Liver (tissue), 9 donors: ENCODE results near the gene ZNF775. TPM values are rescaled to one million over a fixed set of nuclear protein-coding genes. Genes with fewer than 3 reads are reported as not detected.

Experiments used
- DNase-seq: peaks from one replicate; pipeline ENCODE4 v3.0.0-alpha.2; 2017; ENCODE audit warnings: low spot score
- H3K27ac ChIP-seq, 2 donors: one replicate each; pipeline ENCODE4 v1.7.0; 2013; ENCODE audit warnings: inconsistent platforms in 2 of 2, low read length in 2 of 2, control low read depth in 1 of 2, low read depth in 1 of 2, mild to moderate bottlenecking in 1 of 2
- H3K27me3 ChIP-seq, 4 donors: one replicate each; pipeline versions ENCODE4 v1.6.1 to v1.7.0; 2013; ENCODE audit warnings: low read length in 3 of 4, inconsistent platforms in 1 of 4, mild to moderate bottlenecking in 1 of 4, moderate library complexity in 1 of 4; ENCODE audit not compliant: control insufficient read depth in 4 of 4, insufficient read depth in 4 of 4
- H3K36me3 ChIP-seq, 4 donors: one replicate each; pipeline versions ENCODE4 v1.6.1 to v1.7.0; 2013; ENCODE audit warnings: low read length in 3 of 4, mild to moderate bottlenecking in 3 of 4, low read depth in 1 of 4, moderate library complexity in 1 of 4; ENCODE audit not compliant: control insufficient read depth in 4 of 4, insufficient read depth in 3 of 4
- H3K4me1 ChIP-seq, 4 donors: one replicate each; pipeline versions ENCODE4 v1.6.1 to v1.7.0; 2013; ENCODE audit warnings: low read length in 3 of 4, mild to moderate bottlenecking in 3 of 4, moderate library complexity in 1 of 4; ENCODE audit not compliant: control insufficient read depth in 4 of 4, insufficient read depth in 4 of 4
- H3K4me3 ChIP-seq, 3 donors: one replicate each; pipeline versions ENCODE4 v1.6.1 to v1.7.0; 2013; ENCODE audit warnings: low read length in 3 of 3, control low read depth in 1 of 3, low read depth in 1 of 3, mild to moderate bottlenecking in 1 of 3
- H3K9ac ChIP-seq, 2 donors: one replicate each; pipeline ENCODE4 v1.7.0; 2013; ENCODE audit warnings: low read length in 2 of 2, mild to moderate bottlenecking in 2 of 2, moderate library complexity in 2 of 2, control low read depth in 1 of 2, low read depth in 1 of 2
- H3K9me3 ChIP-seq, 4 donors: one replicate each; pipeline versions ENCODE4 v1.6.1 to v1.7.0; 2013; ENCODE audit warnings: low read length in 3 of 4; ENCODE audit not compliant: control insufficient read depth in 4 of 4
- ATF3 ChIP-seq: IDR thresholded peaks from 2 replicates; pipeline ENCODE4 v1.6.1; 2016; ENCODE audit warnings: antibody characterized with exemption
- CTCF ChIP-seq: fragments of 150-350 bp; IDR thresholded peaks from 2 replicates; pipeline ENCODE4 v1.5.1; 2017; ENCODE audit warnings: improper control_type of control experiment, low read depth, low read length; ENCODE audit not compliant: missing input control
- EGR1 ChIP-seq, 2 donors: IDR thresholded peaks; 2 replicates each; pipeline ENCODE4 v1.6.1; 2016 to 2018; ENCODE audit warnings: antibody characterized with exemption in 2 of 2, low read depth in 2 of 2
- FOXA1 ChIP-seq: IDR thresholded peaks from 2 replicates; pipeline ENCODE4 v1.6.1; 2016; ENCODE audit warnings: antibody characterized with exemption
- FOXA2 ChIP-seq: IDR thresholded peaks from 2 replicates; pipeline ENCODE4 v1.6.1; 2016; ENCODE audit warnings: antibody characterized with exemption
- GABPA ChIP-seq, 2 donors: IDR thresholded peaks in 1 of 2; conservative IDR thresholded peaks in 1 of 2; 2 replicates each; pipeline ENCODE4 v1.6.1; 2016; ENCODE audit warnings: antibody characterized with exemption in 2 of 2, mild to moderate bottlenecking in 1 of 2, moderate library complexity in 1 of 2
- HNF4A ChIP-seq, 2 donors: conservative IDR thresholded peaks; 2 replicates each; pipeline ENCODE4 v1.6.1; 2016; ENCODE audit warnings: antibody characterized with exemption in 2 of 2, mild to moderate bottlenecking in 2 of 2
- HNF4G ChIP-seq: IDR thresholded peaks from 2 replicates; pipeline ENCODE4 v1.6.1; 2016; ENCODE audit warnings: antibody characterized with exemption
- JUND ChIP-seq, 2 donors: IDR thresholded peaks; 2 replicates each; pipeline ENCODE4 v1.6.1; 2016; ENCODE audit warnings: antibody characterized with exemption in 2 of 2
- MAX ChIP-seq: IDR thresholded peaks from 2 replicates; pipeline ENCODE4 v1.6.1; 2016; ENCODE audit warnings: antibody characterized with exemption
- NR2F2 ChIP-seq: IDR thresholded peaks from 2 replicates; pipeline ENCODE4 v1.6.1; 2016; ENCODE audit warnings: antibody characterized with exemption
- RAD21 ChIP-seq, 2 donors: IDR thresholded peaks; 2 replicates each; pipeline ENCODE4 v1.6.1; 2016; ENCODE audit warnings: antibody characterized with exemption in 2 of 2, mild to moderate bottlenecking in 2 of 2
- RXRA ChIP-seq, 2 donors: IDR thresholded peaks; 2 replicates each; pipeline ENCODE4 v1.6.1; 2017 to 2018; ENCODE audit warnings: antibody characterized with exemption in 2 of 2, mild to moderate bottlenecking in 1 of 2
- SP1 ChIP-seq: IDR thresholded peaks from 2 replicates; pipeline ENCODE4 v1.6.1; 2018; ENCODE audit warnings: antibody characterized with exemption, mild to moderate bottlenecking
- TAF1 ChIP-seq: conservative IDR thresholded peaks from 2 replicates; pipeline ENCODE4 v1.6.1; 2016; ENCODE audit warnings: antibody characterized with exemption, mild to moderate bottlenecking
- YY1 ChIP-seq: IDR thresholded peaks from 2 replicates; pipeline ENCODE4 v1.6.1; 2016; ENCODE audit warnings: antibody characterized with exemption, mild to moderate bottlenecking
- ZBTB33 ChIP-seq: IDR thresholded peaks from 2 replicates; pipeline ENCODE4 v1.6.1; 2016; ENCODE audit warnings: antibody characterized with exemption
- WGBS: extraction: QIAGEN DNeasy Blood & Tissue Kit; methylation state at CpG from one replicate; pipeline ENCODE4 v1.1.7; 2013; 5-methylcytosine and 5-hydroxymethylcytosine counted together
- polyA plus RNA-seq, 2 donors: library from polyadenylated mRNA; stranded (reverse) in 1 of 2; unstranded in 1 of 2; fragments of 200-250 nt in 1 of 2; fragments of >200 nt in 1 of 2; fragmentation: Nextera tagmentation in 1 of 2; extraction: Ambion mirVana in 1 of 2; gene quantifications; one replicate each; pipeline versions ENCODE4 v1.2.1 to v1.2.3, GENCODE V29; 2013 to 2015
- total RNA-seq, 2 donors: library from RNA; depleted of rRNA; stranded (reverse); fragments of >200 nt; gene quantifications; one replicate each; pipeline ENCODE4 v1.2.3, GENCODE V29; 2014
- TF ChIP-seq, protein P1 (sequence below): IDR thresholded peaks from 2 replicates; pipeline ENCODE4 v1.6.1; 2016; ENCODE audit warnings: antibody characterized with exemption, mild to moderate bottlenecking
- donor health status: healthy.
- donor health status: healthy.
- donor health status: healthy.
- donor health status: healthy.
- donor health status: healthy.

ZNF775 gene
- total and polyA plus RNA-seq, 4 donors: 0.08 to 3.1 (median 0.52) TPM

DNA sequence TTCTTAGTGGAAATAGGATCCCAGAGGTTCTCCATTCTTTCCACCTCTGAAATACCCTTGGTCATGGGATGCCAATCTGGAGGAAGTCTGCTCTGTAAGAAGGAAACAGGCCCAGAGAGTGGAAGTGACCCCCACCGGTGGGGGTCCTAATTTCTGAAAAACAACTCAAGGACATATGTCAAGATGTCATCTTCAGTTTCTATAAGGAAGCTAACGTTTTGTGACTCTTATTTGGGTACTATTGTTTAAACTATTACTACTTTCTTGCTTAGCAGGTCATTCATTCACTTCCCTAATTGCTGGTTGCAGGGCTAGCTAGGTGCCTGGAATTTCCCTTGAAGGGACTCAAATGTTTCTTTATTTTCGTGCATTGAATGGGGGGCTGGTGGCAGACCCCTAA is 1.9 kb upstream of the ZNF775 start:
- no peak for DNase-seq
- H3K4me3 ChIP-seq: no peak overlapping the region
- no peaks in the 10 kb centered on the region for H3K9me3 ChIP-seq
- H3K9ac ChIP-seq: peak overlapping the region in 1 of 2 donors; percentile 11
- WGBS: 32% methylated on average over 3 of the region's 3 CpGs
- TF ChIP-seq ATF3 (no peak), FOXA2 (no peak), GABPA (IDR thresholded peaks at IDR 0.05 in 1 of 2, conservative IDR thresholded peaks at IDR 0.05 in 1 of 2) (no peak), MAX (no peak), JUND (IDR thresholded peaks at IDR 0.05) (no peak), EGR1 (IDR thresholded peaks at IDR 0.05; ENCODE audit: low read depth in 2 of 2) (no peak), FOXA1 (no peak), HNF4A (conservative IDR thresholded peaks at IDR 0.05) (no peak), YY1 (no peak), ZBTB33 (no peak), CTCF (no peak), SP1 (no peak), NR2F2 (no peak), RXRA (IDR thresholded peaks at IDR 0.05) (no peak), TAF1 (no peak), HNF4G (no peak), RAD21 (IDR thresholded peaks at IDR 0.05) (no peak)
- TF ChIP-seq, protein P1, sequence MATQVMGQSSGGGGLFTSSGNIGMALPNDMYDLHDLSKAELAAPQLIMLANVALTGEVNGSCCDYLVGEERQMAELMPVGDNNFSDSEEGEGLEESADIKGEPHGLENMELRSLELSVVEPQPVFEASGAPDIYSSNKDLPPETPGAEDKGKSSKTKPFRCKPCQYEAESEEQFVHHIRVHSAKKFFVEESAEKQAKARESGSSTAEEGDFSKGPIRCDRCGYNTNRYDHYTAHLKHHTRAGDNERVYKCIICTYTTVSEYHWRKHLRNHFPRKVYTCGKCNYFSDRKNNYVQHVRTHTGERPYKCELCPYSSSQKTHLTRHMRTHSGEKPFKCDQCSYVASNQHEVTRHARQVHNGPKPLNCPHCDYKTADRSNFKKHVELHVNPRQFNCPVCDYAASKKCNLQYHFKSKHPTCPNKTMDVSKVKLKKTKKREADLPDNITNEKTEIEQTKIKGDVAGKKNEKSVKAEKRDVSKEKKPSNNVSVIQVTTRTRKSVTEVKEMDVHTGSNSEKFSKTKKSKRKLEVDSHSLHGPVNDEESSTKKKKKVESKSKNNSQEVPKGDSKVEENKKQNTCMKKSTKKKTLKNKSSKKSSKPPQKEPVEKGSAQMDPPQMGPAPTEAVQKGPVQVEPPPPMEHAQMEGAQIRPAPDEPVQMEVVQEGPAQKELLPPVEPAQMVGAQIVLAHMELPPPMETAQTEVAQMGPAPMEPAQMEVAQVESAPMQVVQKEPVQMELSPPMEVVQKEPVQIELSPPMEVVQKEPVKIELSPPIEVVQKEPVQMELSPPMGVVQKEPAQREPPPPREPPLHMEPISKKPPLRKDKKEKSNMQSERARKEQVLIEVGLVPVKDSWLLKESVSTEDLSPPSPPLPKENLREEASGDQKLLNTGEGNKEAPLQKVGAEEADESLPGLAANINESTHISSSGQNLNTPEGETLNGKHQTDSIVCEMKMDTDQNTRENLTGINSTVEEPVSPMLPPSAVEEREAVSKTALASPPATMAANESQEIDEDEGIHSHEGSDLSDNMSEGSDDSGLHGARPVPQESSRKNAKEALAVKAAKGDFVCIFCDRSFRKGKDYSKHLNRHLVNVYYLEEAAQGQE: no peak
- no peaks in the 10 kb centered on the region for H3K27me3 ChIP-seq
- peaks cover 19 to 58% (median 47%) of the 10 kb centered on the region in 4 donors for H3K4me1 ChIP-seq
- peak overlapping the region; percentile 93 to 94 for H3K27ac ChIP-seq
- peaks cover 2 to 15% (median 8%) of the 10 kb centered on the region in 4 donors for H3K36me3 ChIP-seq
